SJSA1 (cell line): ENCODE data around the gene LAMC2. TPM values are rescaled to one million over a fixed set of nuclear protein-coding genes. Genes with fewer than 3 reads are reported as not detected.
A peak's percentile ranks its signal among the peaks of the same experiment; 100 is the strongest.

ENCODE experiments used
- DNase-seq, 2 experiments: peaks; one replicate each; pipeline ENCODE4 v3.0.0-alpha.2; 2015 to 2020; ENCODE audit warnings: low spot score in 2 of 2, low read depth in 1 of 2
- H3K27ac ChIP-seq: fragments of 250-450 bp; sonication (Bioruptor Pico); 2 replicates; pipeline ENCODE4 v1.5.1; 2020; ENCODE audit warnings: mild to moderate bottlenecking, moderate library complexity
- H3K27me3 ChIP-seq: fragments of 250-450 bp; sonication (Bioruptor Pico); replicated peaks from 2 replicates; pipeline ENCODE4 v1.5.1; 2020; ENCODE audit warnings: mild to moderate bottlenecking, moderate library complexity
- H3K36me3 ChIP-seq: fragments of 250-450 bp; sonication (Bioruptor Pico); 2 replicates; pipeline ENCODE4 v1.5.1; 2020; ENCODE audit warnings: mild to moderate bottlenecking
- H3K4me1 ChIP-seq: fragments of 250-450 bp; sonication (Bioruptor Pico); replicated peaks from 2 replicates; pipeline ENCODE4 v1.6.1; 2021; ENCODE audit warnings: mild to moderate bottlenecking
- H3K4me3 ChIP-seq: fragments of 250-450 bp; sonication (Bioruptor Pico); 2 replicates; pipeline ENCODE4 v1.5.1; 2020; ENCODE audit warnings: mild to moderate bottlenecking
- H3K9me3 ChIP-seq: fragments of 250-450 bp; sonication (Bioruptor Pico); replicated peaks from 2 replicates; pipeline ENCODE4 v1.5.1; 2020; ENCODE audit warnings: mild to moderate bottlenecking
- total RNA-seq: library from RNA; depleted of rRNA; stranded (reverse); fragments of >200 nt; shearing (Covaris generic); gene quantifications from 2 replicates; pipeline ENCODE4 v1.2.3, GENCODE V29; 2014

Gene LAMC2
- total RNA-seq, 1 experiment from 2014 or later, result 0.18 TPM

GRCh38 chr1:183227422-183228346 lies 41.6 kb downstream of the LAMC2 start:
- no peaks in the 10 kb centered on the region; the same call in 1 of the 2 replicates for H3K4me1 ChIP-seq
- H3K27me3 ChIP-seq, result no peaks in the 10 kb centered on the region
- H3K27ac ChIP-seq, result no peak overlapping the region
- no peak overlapping the region for H3K4me3 ChIP-seq
- no peaks in the 10 kb centered on the region for H3K36me3 ChIP-seq
- peak; percentile 57 to 64 for DNase-seq
- H3K9me3 ChIP-seq, result no peaks in the 10 kb centered on the region

GRCh38 chr1:183228347-183229220 lies 42.5 kb downstream of the LAMC2 start:
- H3K27me3 ChIP-seq, result no peaks in the 10 kb centered on the region
- H3K27ac ChIP-seq, result no peak overlapping the region
- H3K36me3 ChIP-seq, result no peaks in the 10 kb centered on the region
- no peaks in the 10 kb centered on the region for H3K9me3 ChIP-seq
- no peak overlapping the region for H3K4me3 ChIP-seq
- H3K4me1 ChIP-seq, result no peaks in the 10 kb centered on the region; the same call in 1 of the 2 replicates
- no peak for DNase-seq

GRCh38 chr1:183230413-183230812 lies 44.3 kb downstream of the LAMC2 start:
- H3K36me3 ChIP-seq, result no peaks in the 10 kb centered on the region
- H3K27ac ChIP-seq, result no peak overlapping the region
- H3K4me3 ChIP-seq, result no peak overlapping the region
- no peaks in the 10 kb centered on the region for H3K9me3 ChIP-seq
- no peaks in the 10 kb centered on the region for H3K27me3 ChIP-seq
- H3K4me1 ChIP-seq, result peaks cover 14% of the 10 kb centered on the region
- no peak for DNase-seq

GRCh38 chr1:183231545-183231944 lies 45.5 kb downstream of the LAMC2 start:
- H3K36me3 ChIP-seq, result no peaks in the 10 kb centered on the region
- no peaks in the 10 kb centered on the region for H3K27me3 ChIP-seq
- H3K4me1 ChIP-seq, result peaks cover 14% of the 10 kb centered on the region

DNA sequence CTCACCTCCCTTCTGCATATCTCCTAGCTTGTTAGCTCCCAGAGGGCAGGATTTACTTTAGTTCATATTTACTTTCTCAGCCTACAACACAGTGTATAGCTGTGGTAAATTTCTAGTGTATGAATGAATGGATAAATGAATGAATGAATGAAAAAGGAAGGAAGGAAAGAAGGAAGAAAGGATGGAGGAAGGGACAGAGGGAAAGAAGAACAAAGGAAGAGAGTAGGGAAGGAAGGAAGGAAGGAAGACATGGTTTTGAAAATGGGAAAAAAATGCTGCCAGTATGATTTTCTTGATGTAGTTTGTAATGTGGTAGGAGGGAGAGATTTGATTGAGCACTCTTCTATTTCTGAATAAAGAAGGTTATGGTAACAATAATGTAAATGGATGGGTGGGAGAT lies 47.0 kb downstream of the LAMC2 start:
- Histone ChIP-seq H3K4me3 (no peak overlapping the region), H3K9me3 (no peaks in the 10 kb centered on the region), H3K27me3 (no peaks in the 10 kb centered on the region), H3K36me3 (no peaks in the 10 kb centered on the region), H3K27ac (no peak overlapping the region), H3K4me1 (peaks cover 19% of the 10 kb centered on the region)
- no peak for DNase-seq

More at GRCh38 chr1:183231545-183231944, 45.5 kb downstream of the LAMC2 start:
- no peak for DNase-seq
- Histone ChIP-seq H3K27ac (no peak overlapping the region), H3K4me3 (no peak overlapping the region), H3K9me3 (no peaks in the 10 kb centered on the region)

GRCh38 chr1:183234660-183235476 lies 48.8 kb downstream of the LAMC2 start:
- DNase-seq, result peak; percentile 64 to 85
- no peaks in the 10 kb centered on the region for H3K27me3 ChIP-seq
- H3K4me3 ChIP-seq, result peak overlapping the region; percentile 30
- H3K27ac ChIP-seq, result peak overlapping the region; percentile 44
- no peaks in the 10 kb centered on the region for H3K36me3 ChIP-seq
- H3K9me3 ChIP-seq, result no peaks in the 10 kb centered on the region
- peaks cover 23% of the 10 kb centered on the region for H3K4me1 ChIP-seq

DNA sequence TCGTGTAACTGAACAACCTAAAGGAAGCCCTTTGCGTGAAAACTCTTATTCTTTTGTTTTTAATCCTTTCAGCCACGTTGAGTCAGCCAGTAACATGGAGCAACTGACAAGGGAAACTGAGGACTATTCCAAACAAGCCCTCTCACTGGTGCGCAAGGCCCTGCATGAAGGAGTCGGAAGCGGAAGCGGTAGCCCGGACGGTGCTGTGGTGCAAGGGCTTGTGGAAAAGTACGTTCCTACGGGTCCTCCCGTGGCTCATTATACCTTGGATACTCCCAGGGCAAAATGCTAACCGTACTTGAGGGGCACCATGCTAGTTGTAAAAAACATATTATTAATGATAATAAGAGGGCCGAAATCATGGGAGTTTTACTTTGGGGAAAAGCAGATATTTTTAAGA lies 49.4 kb downstream of the LAMC2 start:
- H3K36me3 ChIP-seq, result no peaks in the 10 kb centered on the region
- H3K9me3 ChIP-seq, result no peaks in the 10 kb centered on the region
- peaks cover 23% of the 10 kb centered on the region for H3K4me1 ChIP-seq
- no peak overlapping the region for H3K4me3 ChIP-seq
- no peaks in the 10 kb centered on the region for H3K27me3 ChIP-seq
- no peak for DNase-seq
- no peak overlapping the region for H3K27ac ChIP-seq

GRCh38 chr1:183236158-183236725 lies 50.2 kb downstream of the LAMC2 start:
- Histone ChIP-seq H3K27ac (no peak overlapping the region), H3K36me3 (no peaks in the 10 kb centered on the region), H3K4me3 (no peak overlapping the region), H3K4me1 (peaks cover 23% of the 10 kb centered on the region), H3K9me3 (no peaks in the 10 kb centered on the region), H3K27me3 (no peaks in the 10 kb centered on the region)
- DNase-seq, result no peak

DNA sequence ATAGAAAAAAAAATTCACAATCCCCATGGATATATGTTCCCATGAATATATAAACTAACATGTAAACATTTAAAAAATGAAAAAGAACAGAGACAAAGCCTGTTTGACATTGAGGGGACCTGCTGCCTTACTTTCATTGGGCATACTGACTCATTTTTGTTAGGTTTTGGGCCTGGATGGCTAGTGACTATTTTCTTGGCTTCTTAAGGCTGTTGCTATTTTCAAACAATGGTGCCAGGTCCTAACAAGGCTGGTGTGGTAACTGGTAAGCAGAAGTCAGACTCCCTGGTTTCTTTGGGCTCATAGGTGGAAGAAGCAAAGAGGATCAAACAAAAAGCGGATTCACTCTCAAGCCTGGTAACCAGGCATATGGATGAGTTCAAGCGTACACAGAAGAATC lies 51.0 kb downstream of the LAMC2 start:
- Histone ChIP-seq H3K9me3 (no peaks in the 10 kb centered on the region), H3K27me3 (no peaks in the 10 kb centered on the region), H3K27ac (no peak overlapping the region), H3K4me1 (peaks cover 23% of the 10 kb centered on the region), H3K36me3 (no peaks in the 10 kb centered on the region), H3K4me3 (no peak overlapping the region)
- DNase-seq, result no peak

DNA sequence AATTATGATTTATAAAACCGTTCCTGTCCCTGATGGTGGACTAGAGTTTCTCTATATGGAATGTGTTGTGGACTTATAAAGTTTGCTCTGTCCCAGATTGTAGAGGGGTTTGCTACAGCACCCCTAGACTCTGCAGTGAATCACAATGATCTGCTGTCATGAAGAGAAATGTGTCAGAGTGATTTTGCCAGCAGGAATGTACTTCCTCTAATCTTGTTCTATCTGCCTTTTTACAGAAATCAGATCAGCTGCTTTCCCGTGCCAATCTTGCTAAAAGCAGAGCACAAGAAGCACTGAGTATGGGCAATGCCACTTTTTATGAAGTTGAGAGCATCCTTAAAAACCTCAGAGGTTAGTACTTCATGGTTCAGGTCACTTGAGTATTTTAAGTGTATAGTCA lies 52.0 kb downstream of the LAMC2 start:
- H3K27ac ChIP-seq, result no peak overlapping the region
- no peak for DNase-seq
- no peaks in the 10 kb centered on the region for H3K36me3 ChIP-seq
- H3K27me3 ChIP-seq, result no peaks in the 10 kb centered on the region
- H3K9me3 ChIP-seq, result no peaks in the 10 kb centered on the region
- no peak overlapping the region for H3K4me3 ChIP-seq
- peaks cover 23% of the 10 kb centered on the region for H3K4me1 ChIP-seq

DNA sequence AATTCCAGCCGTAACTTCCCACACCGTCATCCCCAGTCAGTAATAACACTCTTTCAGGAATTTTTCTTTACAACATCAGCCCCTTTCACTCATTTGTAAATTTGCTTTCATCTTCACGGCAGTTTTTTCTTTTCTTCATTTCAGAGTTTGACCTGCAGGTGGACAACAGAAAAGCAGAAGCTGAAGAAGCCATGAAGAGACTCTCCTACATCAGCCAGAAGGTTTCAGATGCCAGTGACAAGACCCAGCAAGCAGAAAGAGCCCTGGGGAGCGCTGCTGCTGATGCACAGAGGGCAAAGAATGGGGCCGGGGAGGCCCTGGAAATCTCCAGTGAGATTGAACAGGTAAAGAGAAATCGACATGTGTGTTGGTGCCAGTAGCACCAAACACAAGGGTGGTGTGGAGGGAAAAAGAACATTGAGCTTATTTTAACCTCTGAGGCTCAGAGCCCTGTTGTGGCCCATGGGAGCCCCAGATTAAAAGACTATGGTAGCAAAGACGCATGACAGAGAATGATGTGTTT lies 53.2 kb downstream of the LAMC2 start:
- H3K9me3 ChIP-seq, result no peaks in the 10 kb centered on the region
- no peaks in the 10 kb centered on the region for H3K27me3 ChIP-seq
- H3K36me3 ChIP-seq, result no peaks in the 10 kb centered on the region
- H3K4me1 ChIP-seq, result peaks cover 18% of the 10 kb centered on the region
- H3K27ac ChIP-seq, result no peak overlapping the region
- no peak for DNase-seq
- H3K4me3 ChIP-seq, result no peak overlapping the region

DNA sequence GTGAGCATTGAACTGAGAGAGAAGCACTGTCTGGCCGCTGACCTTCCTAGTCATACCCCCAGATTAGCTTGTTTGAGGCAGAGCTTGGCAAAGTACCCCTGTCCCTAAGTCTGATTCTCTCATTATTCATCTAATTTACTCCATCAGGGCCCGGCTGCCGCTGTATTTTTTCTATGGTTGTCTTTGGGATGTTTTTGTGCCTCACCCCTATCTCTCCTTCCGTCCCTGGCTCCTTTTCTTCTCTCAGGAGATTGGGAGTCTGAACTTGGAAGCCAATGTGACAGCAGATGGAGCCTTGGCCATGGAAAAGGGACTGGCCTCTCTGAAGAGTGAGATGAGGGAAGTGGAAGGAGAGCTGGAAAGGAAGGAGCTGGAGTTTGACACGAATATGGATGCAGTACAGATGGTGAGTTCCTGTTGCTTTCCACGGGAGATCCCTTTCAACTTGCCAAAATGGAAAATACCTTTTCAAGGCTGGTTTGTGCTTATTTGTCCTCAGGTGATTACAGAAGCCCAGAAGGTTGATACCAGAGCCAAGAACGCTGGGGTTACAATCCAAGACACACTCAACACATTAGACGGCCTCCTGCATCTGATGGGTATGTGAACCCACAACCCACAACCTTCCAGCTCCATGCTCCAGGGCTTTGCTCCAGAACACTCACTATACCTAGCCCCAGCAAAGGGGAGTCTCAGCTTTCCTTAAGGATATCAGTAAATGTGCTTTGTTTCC lies 53.9 kb downstream of the LAMC2 start:
- no peak overlapping the region for H3K27ac ChIP-seq
- no peak for DNase-seq
- no peak overlapping the region for H3K4me3 ChIP-seq
- H3K36me3 ChIP-seq, result no peaks in the 10 kb centered on the region
- H3K4me1 ChIP-seq, result peaks cover 14% of the 10 kb centered on the region
- no peaks in the 10 kb centered on the region for H3K27me3 ChIP-seq
- no peaks in the 10 kb centered on the region for H3K9me3 ChIP-seq
